ENCODE measurements around the gene RBFOX2. TPM values are rescaled to one million over a fixed set of nuclear protein-coding genes. Genes with fewer than 3 reads are reported as not detected.

RBFOX2 gene, protein sequence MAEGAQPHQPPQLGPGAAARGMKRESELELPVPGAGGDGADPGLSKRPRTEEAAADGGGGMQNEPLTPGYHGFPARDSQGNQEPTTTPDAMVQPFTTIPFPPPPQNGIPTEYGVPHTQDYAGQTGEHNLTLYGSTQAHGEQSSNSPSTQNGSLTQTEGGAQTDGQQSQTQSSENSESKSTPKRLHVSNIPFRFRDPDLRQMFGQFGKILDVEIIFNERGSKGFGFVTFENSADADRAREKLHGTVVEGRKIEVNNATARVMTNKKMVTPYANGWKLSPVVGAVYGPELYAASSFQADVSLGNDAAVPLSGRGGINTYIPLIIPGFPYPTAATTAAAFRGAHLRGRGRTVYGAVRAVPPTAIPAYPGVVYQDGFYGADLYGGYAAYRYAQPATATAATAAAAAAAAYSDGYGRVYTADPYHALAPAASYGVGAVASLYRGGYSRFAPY
- total RNA-seq (10 to 100 TPM; 32.7 to 53.6 TPM), polyA plus RNA-seq (10 to 100 TPM; 14.2 to 18.5 TPM)

DNA sequence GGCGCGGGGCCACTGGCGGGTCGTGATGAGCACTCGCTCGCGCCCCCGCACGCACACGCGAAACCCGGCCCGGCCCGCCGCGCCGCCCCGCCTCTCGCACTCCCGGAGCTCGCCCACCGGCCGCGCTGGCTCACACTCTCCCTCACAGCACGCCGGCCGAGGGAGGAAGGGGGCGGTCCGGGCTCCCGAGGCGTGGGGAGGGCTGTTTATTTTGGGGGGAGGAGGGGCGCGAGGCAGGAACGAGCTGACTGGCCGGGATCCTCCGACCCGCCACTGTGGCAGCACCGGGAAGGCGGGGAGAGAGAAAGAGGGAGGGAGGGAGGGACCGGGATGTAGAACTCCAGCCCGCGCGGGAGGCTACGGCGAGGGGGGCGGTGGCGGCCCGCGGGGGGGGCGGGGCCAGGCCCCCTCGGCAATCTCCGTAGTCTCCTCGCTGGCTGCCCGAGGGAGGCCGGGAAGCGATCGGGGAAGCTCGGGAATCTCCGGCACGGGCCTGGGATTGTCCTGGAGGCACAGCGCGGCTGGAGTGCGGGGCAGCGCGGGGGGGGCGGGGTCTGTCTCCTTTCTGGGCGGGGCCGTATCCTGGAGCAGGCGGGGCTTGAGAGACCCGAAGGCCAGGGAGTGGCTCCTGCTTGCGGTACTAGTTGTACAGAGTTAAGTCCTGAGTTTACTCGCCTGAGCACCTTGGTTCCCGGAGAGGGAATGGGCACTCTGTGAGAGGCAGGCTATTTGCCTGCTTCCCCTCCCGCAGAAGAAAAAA, at the start of gene RBFOX2:
TSS of gene RBFOX2 (minus strand) at position 179 of the 760 bp plus-strand sequence. CDS start 399 bp downstream, outside the sequence.
- TF ChIP-seq HNF4A (conservative IDR thresholded peaks at IDR 0.05), result peak; percentile 17 to 20
- peak; percentile 73 for TF ChIP-seq SP1 (IDR thresholded peaks at IDR 0.05)
- TF ChIP-seq RAD21 (IDR thresholded peaks at IDR 0.05), result peak in 1 of 2 donors; percentile 32
- TF ChIP-seq, protein P1, sequence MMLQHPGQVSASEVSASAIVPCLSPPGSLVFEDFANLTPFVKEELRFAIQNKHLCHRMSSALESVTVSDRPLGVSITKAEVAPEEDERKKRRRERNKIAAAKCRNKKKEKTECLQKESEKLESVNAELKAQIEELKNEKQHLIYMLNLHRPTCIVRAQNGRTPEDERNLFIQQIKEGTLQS (IDR thresholded peaks at IDR 0.05), result no peak
- TF ChIP-seq, protein P2, sequence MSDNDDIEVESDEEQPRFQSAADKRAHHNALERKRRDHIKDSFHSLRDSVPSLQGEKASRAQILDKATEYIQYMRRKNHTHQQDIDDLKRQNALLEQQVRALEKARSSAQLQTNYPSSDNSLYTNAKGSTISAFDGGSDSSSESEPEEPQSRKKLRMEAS (IDR thresholded peaks at IDR 0.05), result peak; percentile 36
- TF ChIP-seq, protein P3, sequence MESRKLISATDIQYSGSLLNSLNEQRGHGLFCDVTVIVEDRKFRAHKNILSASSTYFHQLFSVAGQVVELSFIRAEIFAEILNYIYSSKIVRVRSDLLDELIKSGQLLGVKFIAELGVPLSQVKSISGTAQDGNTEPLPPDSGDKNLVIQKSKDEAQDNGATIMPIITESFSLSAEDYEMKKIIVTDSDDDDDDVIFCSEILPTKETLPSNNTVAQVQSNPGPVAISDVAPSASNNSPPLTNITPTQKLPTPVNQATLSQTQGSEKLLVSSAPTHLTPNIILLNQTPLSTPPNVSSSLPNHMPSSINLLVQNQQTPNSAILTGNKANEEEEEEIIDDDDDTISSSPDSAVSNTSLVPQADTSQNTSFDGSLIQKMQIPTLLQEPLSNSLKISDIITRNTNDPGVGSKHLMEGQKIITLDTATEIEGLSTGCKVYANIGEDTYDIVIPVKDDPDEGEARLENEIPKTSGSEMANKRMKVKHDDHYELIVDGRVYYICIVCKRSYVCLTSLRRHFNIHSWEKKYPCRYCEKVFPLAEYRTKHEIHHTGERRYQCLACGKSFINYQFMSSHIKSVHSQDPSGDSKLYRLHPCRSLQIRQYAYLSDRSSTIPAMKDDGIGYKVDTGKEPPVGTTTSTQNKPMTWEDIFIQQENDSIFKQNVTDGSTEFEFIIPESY (IDR thresholded peaks at IDR 0.05), result no peak
- peak; percentile 88 for TF ChIP-seq FOXA1 (IDR thresholded peaks at IDR 0.05)
- TF ChIP-seq, protein P4, sequence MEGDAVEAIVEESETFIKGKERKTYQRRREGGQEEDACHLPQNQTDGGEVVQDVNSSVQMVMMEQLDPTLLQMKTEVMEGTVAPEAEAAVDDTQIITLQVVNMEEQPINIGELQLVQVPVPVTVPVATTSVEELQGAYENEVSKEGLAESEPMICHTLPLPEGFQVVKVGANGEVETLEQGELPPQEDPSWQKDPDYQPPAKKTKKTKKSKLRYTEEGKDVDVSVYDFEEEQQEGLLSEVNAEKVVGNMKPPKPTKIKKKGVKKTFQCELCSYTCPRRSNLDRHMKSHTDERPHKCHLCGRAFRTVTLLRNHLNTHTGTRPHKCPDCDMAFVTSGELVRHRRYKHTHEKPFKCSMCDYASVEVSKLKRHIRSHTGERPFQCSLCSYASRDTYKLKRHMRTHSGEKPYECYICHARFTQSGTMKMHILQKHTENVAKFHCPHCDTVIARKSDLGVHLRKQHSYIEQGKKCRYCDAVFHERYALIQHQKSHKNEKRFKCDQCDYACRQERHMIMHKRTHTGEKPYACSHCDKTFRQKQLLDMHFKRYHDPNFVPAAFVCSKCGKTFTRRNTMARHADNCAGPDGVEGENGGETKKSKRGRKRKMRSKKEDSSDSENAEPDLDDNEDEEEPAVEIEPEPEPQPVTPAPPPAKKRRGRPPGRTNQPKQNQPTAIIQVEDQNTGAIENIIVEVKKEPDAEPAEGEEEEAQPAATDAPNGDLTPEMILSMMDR (IDR thresholded peaks at IDR 0.05; ENCODE audit: low read depth, low read length, missing input control), result no peak
- no peak for TF ChIP-seq YY1 (IDR thresholded peaks at IDR 0.05)
- TF ChIP-seq TAF1 (conservative IDR thresholded peaks at IDR 0.05), result no peak
- TF ChIP-seq FOXA2 (IDR thresholded peaks at IDR 0.05), result peak; percentile 81
- TF ChIP-seq, protein P5, sequence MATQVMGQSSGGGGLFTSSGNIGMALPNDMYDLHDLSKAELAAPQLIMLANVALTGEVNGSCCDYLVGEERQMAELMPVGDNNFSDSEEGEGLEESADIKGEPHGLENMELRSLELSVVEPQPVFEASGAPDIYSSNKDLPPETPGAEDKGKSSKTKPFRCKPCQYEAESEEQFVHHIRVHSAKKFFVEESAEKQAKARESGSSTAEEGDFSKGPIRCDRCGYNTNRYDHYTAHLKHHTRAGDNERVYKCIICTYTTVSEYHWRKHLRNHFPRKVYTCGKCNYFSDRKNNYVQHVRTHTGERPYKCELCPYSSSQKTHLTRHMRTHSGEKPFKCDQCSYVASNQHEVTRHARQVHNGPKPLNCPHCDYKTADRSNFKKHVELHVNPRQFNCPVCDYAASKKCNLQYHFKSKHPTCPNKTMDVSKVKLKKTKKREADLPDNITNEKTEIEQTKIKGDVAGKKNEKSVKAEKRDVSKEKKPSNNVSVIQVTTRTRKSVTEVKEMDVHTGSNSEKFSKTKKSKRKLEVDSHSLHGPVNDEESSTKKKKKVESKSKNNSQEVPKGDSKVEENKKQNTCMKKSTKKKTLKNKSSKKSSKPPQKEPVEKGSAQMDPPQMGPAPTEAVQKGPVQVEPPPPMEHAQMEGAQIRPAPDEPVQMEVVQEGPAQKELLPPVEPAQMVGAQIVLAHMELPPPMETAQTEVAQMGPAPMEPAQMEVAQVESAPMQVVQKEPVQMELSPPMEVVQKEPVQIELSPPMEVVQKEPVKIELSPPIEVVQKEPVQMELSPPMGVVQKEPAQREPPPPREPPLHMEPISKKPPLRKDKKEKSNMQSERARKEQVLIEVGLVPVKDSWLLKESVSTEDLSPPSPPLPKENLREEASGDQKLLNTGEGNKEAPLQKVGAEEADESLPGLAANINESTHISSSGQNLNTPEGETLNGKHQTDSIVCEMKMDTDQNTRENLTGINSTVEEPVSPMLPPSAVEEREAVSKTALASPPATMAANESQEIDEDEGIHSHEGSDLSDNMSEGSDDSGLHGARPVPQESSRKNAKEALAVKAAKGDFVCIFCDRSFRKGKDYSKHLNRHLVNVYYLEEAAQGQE (IDR thresholded peaks at IDR 0.05), result peak; percentile 62
- peak in 1 of 2 donors; percentile 6 for TF ChIP-seq RXRA (IDR thresholded peaks at IDR 0.05)
- peak in 1 of 2 donors; percentile 6 for TF ChIP-seq GABPA (IDR thresholded peaks at IDR 0.05 in 1 of 2, conservative IDR thresholded peaks at IDR 0.05 in 1 of 2)
- TF ChIP-seq JUND (IDR thresholded peaks at IDR 0.05), result no peak
- TF ChIP-seq EGR1 (IDR thresholded peaks at IDR 0.05; ENCODE audit: low read depth in 2 of 2), result peak in 1 of 2 donors; percentile 27
- TF ChIP-seq HNF4G (IDR thresholded peaks at IDR 0.05), result no peak
- no peak for TF ChIP-seq NR2F2 (IDR thresholded peaks at IDR 0.05)
- 1% methylated on average over 74 of the region's 74 CpGs for WGBS
- H3K36me3 ChIP-seq (ENCODE audit: control insufficient read depth in 4 of 4, insufficient read depth in 3 of 4, low read depth in 1 of 4, low read length in 3 of 4), result peaks cover 0 to 2% (median 0%) of the 10 kb centered on the region in 4 donors

More for the DNA sequence above, at the start of gene RBFOX2:
- Histone ChIP-seq H3K4me3 (ENCODE audit: low read depth in 1 of 3, low read length in 3 of 3) (peak within 1 kb of the TSS; percentile 85 to 96 (median 88)), H3K9me3 (ENCODE audit: control insufficient read depth in 4 of 4, low read length in 3 of 4) (no peaks in the 10 kb centered on the region), H3K9ac (ENCODE audit: low read depth in 1 of 2, low read length in 2 of 2) (peak within 1 kb of the TSS; percentile 72 to 95), H3K4me1 (ENCODE audit: control insufficient read depth in 4 of 4, insufficient read depth in 4 of 4, low read length in 3 of 4) (peaks cover 0 to 40% (median 23%) of the 10 kb centered on the region in 4 donors), H3K27me3 (ENCODE audit: control insufficient read depth in 4 of 4, insufficient read depth in 4 of 4, low read length in 3 of 4) (no peaks in the 10 kb centered on the region), H3K27ac (ENCODE audit: low read depth in 1 of 2, low read length in 2 of 2) (peak within 1 kb of the TSS; percentile 88 to 90)
- DNase-seq (ENCODE audit: low spot score), result peak; percentile 90
